ENCODE data around the gene RANBP10.
A peak's percentile ranks its signal among the peaks of the same experiment; 100 is the strongest.

RANBP10 gene

DNA sequence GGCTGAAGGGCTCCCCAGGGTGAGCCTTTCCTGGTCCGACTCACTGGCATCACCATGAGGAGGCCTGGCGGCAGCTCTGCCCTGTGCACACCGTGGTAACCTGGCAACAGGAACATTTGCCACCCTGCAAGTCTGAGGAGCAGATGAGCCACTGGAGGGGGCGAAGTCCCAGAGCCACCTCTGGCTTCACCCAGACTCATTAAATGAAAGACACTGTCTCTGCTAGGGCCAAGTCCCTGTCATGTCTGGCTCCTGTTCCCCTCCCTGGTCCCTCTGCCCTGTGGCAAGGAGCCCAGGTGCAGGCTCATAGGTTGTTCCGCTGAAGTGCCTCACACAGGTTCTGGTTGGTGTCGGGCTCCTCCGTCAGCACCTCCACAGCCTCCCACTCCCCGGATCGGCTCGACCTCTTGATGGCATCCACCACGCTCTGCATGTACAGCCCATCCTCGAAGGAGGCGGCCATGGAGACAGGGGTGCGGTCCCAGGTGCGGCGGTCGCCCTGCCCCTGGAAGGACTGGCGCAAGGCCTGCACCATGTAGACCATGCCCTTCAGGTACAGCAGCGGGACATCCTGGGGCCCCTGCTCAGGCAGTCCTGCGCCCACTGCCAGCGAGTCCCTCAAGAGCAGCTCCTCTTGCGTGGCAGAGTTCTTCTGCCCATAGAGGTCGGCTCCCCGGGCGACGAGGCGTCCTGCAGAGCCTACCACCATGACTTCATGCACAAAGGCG, 131.3 kb downstream of the RANBP10 start:
- DNase-seq (ENCODE audit: low read depth in 2 of 2), result no peak
- no peak overlapping the region for H3K4me3 ChIP-seq (replicated peaks in 1 of 2; ENCODE audit: low read depth in 2 of 2, low read length in 2 of 2)
- TF ChIP-seq, protein P1, sequence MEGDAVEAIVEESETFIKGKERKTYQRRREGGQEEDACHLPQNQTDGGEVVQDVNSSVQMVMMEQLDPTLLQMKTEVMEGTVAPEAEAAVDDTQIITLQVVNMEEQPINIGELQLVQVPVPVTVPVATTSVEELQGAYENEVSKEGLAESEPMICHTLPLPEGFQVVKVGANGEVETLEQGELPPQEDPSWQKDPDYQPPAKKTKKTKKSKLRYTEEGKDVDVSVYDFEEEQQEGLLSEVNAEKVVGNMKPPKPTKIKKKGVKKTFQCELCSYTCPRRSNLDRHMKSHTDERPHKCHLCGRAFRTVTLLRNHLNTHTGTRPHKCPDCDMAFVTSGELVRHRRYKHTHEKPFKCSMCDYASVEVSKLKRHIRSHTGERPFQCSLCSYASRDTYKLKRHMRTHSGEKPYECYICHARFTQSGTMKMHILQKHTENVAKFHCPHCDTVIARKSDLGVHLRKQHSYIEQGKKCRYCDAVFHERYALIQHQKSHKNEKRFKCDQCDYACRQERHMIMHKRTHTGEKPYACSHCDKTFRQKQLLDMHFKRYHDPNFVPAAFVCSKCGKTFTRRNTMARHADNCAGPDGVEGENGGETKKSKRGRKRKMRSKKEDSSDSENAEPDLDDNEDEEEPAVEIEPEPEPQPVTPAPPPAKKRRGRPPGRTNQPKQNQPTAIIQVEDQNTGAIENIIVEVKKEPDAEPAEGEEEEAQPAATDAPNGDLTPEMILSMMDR (IDR thresholded peaks at IDR 0.05; ENCODE audit: low read depth, low read length), result no peak

DNA sequence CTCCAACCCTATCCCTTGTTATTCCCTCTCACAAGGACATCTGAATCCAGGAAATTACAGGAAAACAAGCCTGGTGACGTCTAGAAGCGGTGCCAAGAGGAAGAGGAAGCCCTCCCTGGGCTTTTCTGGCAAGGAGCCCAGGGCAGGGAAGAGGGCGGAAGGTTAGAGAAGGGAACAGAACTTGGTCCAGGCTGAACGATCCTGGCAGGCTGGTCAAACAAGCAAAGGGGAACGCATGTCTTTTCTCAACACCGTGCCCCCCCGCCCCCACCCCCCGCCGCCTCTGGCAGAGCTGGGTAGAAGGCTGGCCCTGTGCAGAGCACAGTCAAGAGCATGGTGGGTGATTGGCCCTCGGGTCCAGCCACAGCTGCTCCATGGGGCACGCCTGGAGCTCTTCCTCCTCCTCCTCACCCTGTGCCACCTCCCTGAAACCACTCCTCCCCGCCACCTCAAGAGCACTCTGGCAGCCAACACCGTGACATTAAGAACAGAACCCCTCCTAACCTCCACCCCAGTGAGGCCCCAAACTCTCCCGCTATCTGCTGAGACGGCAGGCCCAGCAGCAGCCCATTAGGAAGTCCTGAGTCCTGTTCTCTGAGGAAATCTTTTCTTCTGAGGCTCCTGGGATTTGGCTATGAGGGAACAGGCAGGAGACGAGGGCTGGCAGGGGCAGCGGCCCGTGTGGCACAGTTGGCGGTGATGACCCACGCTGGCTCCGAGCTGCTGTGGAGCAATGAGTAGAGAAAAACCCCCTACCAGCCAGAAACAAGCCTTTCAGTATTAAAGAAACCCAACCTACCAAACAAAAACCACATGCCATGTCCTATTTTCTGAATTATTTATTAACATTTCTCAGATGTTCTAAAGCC, 132.4 kb downstream of the RANBP10 start:
- DNase-seq (ENCODE audit: low read depth in 2 of 2), result peak; percentile 39 to 88
- no peak overlapping the region for H3K4me3 ChIP-seq (replicated peaks in 1 of 2; ENCODE audit: low read depth in 2 of 2, low read length in 2 of 2)
- TF ChIP-seq, protein P1 (IDR thresholded peaks at IDR 0.05; ENCODE audit: low read depth, low read length), result no peak
